Activated T-helper 2 cell treated with anti-CD3 and anti-CD28 coated beads, Interferon-gamma antibody, Interleukin-2, Interleukin-4, amounts not matched to agents 10 μg/mL and 5 μg/mL and 100 μg/mL, durations not matched to agents 14 hours and 24 hours and 36 hours (primary cell): ENCODE results near the gene ZFHX2. TPM values are rescaled to one million over a fixed set of nuclear protein-coding genes. Genes with fewer than 3 reads are reported as not detected.
"Not testable (repeated sequence)": the region's sequence is repeated elsewhere in the genome, so short reads cannot be mapped to it uniquely, and the experiment has no call there.

Experiments used
- DNase-seq: peaks from one replicate; pipeline ENCODE4 v3.0.0; 2021; ENCODE audit warnings: low spot score
- H3K27ac Mint-ChIP-seq: one replicate; pipeline ENCODE4 v1.8.0; 2021; ENCODE audit warnings: mixed read lengths
- H3K27me3 Mint-ChIP-seq: one replicate; pipeline ENCODE4 v1.8.0; 2021; ENCODE audit warnings: low read depth, mixed read lengths
- H3K36me3 Mint-ChIP-seq: one replicate; pipeline ENCODE4 v1.8.0; 2021; ENCODE audit warnings: low read depth, mixed read lengths
- H3K4me1 Mint-ChIP-seq: one replicate; pipeline ENCODE4 v1.8.0; 2021; ENCODE audit warnings: low read depth, mixed read lengths
- H3K4me3 Mint-ChIP-seq: one replicate; pipeline ENCODE4 v1.8.0; 2021; ENCODE audit warnings: low read depth, mild to moderate bottlenecking, moderate library complexity, mixed read lengths
- H3K9me3 Mint-ChIP-seq: one replicate; pipeline ENCODE4 v1.8.0; 2021; ENCODE audit warnings: mixed read lengths
- intact Hi-C: fragments of 100-400 bp; cut with micrococcal nuclease; formaldehyde crosslinking; loops from one replicate; pipeline ENCODE4 v1.15.1; 2023
- total RNA-seq: library from RNA; stranded (reverse); gene quantifications from 2 replicates; pipeline ENCODE4 v1.2.3, GENCODE V29; 2022

The ZFHX2 gene
- total RNA-seq, 1 donor from 2014 or later: 2.5 TPM

- H3K4me3 Mint-ChIP-seq: no peak overlapping the region
- no peaks in the 10 kb centered on the region for H3K36me3 Mint-ChIP-seq
- DNase-seq: no peak
- H3K27ac Mint-ChIP-seq: no peak overlapping the region
- no peaks in the 10 kb centered on the region for H3K4me1 Mint-ChIP-seq
- H3K9me3 Mint-ChIP-seq: no peaks in the 10 kb centered on the region
- no peaks in the 10 kb centered on the region for H3K27me3 Mint-ChIP-seq
- intact Hi-C loops: loop anchor here (1.0 kb wide), 2 partner anchors 12 to 61 kb away; partner anchors contain the start of gene ZFHX2
These were observed 12.1 kb downstream of the ZFHX2 start for GRCh38 chr14:23539248-23540140.

DNA sequence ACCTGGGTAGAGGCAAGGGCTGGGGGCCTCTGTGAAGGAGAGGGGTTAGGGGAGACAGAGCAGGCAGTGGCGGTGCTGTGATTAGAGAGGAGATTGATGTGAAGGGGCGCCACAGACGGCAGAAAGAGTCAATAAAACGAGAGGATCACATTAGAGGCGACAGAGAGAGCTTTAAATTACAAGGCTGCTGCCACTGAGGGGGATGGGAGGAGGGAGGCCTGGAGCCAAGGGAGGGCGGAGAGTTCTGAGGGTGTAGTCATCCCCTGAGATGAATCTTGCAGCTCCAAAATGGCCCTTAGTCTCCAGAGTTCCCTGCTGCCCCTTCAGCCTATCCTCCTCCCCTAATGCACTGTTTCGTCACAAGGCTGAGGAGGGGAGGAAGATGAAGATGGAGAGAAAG is 12.8 kb downstream of the ZFHX2 start:
- intact Hi-C loops: loop anchor here (1.0 kb wide), 2 partner anchors 13 to 60 kb away; partner anchors contain the start of gene ZFHX2
- Mint-ChIP-seq H3K9me3 (no peaks in the 10 kb centered on the region), H3K4me3 (no peak overlapping the region), H3K4me1 (no peaks in the 10 kb centered on the region), H3K36me3 (no peaks in the 10 kb centered on the region), H3K27ac (no peak overlapping the region), H3K27me3 (no peaks in the 10 kb centered on the region)
- DNase-seq: no peak

- intact Hi-C loops: no loop called here
- Mint-ChIP-seq H3K36me3 (no peaks in the 10 kb centered on the region), H3K9me3 (no peaks in the 10 kb centered on the region)
These were observed 13.4 kb downstream of the ZFHX2 start for GRCh38 chr14:23538050-23538718.

DNA sequence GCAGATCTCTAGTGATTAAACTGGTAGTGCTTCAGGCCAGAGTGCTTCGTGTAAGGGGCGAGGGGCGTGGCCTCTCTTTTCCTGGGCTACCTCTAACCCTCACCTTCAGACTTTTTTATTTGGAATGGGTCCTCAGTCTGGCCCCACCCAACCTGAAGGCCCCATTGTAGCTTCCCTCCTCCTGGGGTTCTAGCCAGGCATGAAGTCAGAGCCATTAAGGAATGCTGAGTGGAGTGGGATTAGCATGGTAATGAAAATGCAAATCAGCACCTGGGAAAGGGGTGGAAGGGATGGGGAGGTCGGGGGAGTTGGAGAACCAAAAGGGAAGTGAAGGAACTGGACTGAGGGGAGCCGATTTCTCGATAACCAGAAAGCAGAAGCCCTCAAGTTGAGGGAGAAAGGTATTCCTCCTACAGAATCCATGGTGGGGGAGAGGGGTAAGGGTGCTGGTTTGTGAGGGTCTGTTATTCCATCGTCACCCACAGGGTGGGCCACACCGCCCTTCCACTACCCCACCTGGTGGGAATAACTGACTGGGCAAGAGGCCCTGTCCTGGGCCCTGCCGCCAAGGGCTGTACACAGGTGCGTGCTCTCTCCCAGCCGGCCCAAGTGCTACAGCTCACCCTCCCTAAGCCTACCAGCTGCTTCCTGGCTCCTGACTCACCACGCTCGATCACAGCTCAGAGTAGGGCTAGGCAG is 14.1 kb downstream of the ZFHX2 start:
- intact Hi-C loops: no loop called here
- no peaks in the 10 kb centered on the region for H3K9me3 Mint-ChIP-seq
- no peaks in the 10 kb centered on the region for H3K4me1 Mint-ChIP-seq
- no peaks in the 10 kb centered on the region for H3K36me3 Mint-ChIP-seq
- no peak overlapping the region for H3K4me3 Mint-ChIP-seq
- no peak for DNase-seq
- H3K27ac Mint-ChIP-seq: no peak overlapping the region
- no peaks in the 10 kb centered on the region for H3K27me3 Mint-ChIP-seq

More at GRCh38 chr14:23538050-23538718, 13.4 kb downstream of the ZFHX2 start:
- no peaks in the 10 kb centered on the region for H3K4me1 Mint-ChIP-seq
- H3K27me3 Mint-ChIP-seq: no peaks in the 10 kb centered on the region
- no peak overlapping the region for H3K27ac Mint-ChIP-seq
- no peak overlapping the region for H3K4me3 Mint-ChIP-seq
- DNase-seq: no peak

DNA sequence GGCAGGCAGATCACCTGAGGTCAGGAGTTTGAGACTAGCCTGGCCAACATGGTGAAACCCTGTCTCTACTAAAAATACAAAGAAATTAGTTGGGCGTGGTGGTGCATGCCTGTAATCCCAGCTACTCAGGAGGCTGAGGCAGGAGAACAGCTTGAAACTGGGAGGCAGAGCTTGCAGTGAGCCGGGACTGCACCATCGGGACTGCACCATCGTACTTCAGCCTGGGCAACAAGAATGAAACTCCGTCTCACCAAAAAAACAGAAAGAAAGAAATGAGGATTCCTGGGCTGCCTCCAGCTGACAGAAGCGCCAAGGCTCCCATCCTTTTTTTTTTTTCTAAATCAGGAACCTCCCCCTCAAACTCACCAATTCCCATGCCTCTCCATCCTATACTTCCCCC is 14.7 kb downstream of the ZFHX2 start:
- H3K4me3 Mint-ChIP-seq, H3K27me3 Mint-ChIP-seq, DNase-seq, H3K27ac Mint-ChIP-seq, H3K9me3 Mint-ChIP-seq, H3K4me1 Mint-ChIP-seq, H3K36me3 Mint-ChIP-seq, intact Hi-C loops: not testable (repeated sequence)

- no peak overlapping the region for H3K4me3 Mint-ChIP-seq
- no peaks in the 10 kb centered on the region for H3K36me3 Mint-ChIP-seq
These were observed 15.1 kb downstream of the ZFHX2 start for GRCh38 chr14:23536494-23536893.

DNA sequence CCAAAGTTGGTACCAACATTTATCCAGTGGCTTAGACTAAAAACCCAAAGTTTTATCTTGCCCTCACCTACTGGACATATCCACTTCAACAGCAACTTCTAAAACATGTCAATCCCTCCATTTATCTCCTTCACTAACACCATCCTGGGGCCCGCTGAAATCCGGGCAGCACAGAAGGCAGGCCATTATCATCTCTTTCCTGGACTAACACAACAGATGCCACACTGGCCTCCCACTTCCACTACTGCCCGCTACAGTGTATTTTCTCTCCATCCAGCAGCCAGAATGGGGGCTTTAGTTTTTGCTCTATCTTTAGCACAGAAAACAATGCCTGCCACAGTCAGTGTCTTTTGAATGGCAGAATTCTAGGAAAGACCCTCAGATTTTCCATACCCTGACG is 15.6 kb downstream of the ZFHX2 start:
- Mint-ChIP-seq H3K36me3 (no peaks in the 10 kb centered on the region), H3K27me3 (no peaks in the 10 kb centered on the region), H3K9me3 (no peaks in the 10 kb centered on the region), H3K4me1 (no peaks in the 10 kb centered on the region), H3K27ac (no peak overlapping the region), H3K4me3 (no peak overlapping the region)
- intact Hi-C loops: no loop called here
- DNase-seq: no peak

More at GRCh38 chr14:23536494-23536893, 15.1 kb downstream of the ZFHX2 start:
- intact Hi-C loops: no loop called here
- Mint-ChIP-seq H3K27me3 (no peaks in the 10 kb centered on the region), H3K9me3 (no peaks in the 10 kb centered on the region), H3K27ac (no peak overlapping the region), H3K4me1 (no peaks in the 10 kb centered on the region)
- no peak for DNase-seq

- Mint-ChIP-seq H3K27me3 (no peaks in the 10 kb centered on the region), H3K4me1 (peaks cover 2% of the 10 kb centered on the region), H3K36me3 (no peaks in the 10 kb centered on the region), H3K27ac (no peak overlapping the region), H3K4me3 (no peak overlapping the region), H3K9me3 (no peaks in the 10 kb centered on the region)
- no peak for DNase-seq
- intact Hi-C loops: no loop called here
These were observed 17.7 kb downstream of the ZFHX2 start for GRCh38 chr14:23533652-23534435.

DNA sequence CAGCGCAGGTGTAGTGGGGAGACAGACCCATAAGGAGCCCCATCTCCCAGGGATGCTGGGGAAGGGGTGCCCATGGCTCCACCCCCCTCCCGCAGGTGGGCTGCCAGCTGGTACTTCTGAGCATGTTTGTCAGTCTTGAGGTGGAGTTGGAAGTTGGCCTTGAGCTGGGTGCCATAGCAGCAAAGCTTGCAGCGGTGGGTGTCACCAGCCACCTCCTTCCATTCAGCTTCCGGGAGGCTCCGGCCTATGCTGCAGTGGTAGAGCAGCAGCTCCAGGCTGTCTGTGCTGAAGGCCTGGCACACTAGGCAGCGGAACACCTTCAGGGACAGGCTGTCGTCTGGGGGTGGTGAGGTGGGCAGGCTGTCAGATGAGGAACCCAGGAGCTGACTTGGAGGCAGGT is 18.9 kb downstream of the ZFHX2 start:
- no peaks in the 10 kb centered on the region for H3K27me3 Mint-ChIP-seq

GRCh38 chr14:23531391-23531790 is 20.2 kb downstream of the ZFHX2 start:
- intact Hi-C loops: no loop called here
- Mint-ChIP-seq H3K27me3 (no peaks in the 10 kb centered on the region), H3K27ac (no peak overlapping the region), H3K9me3 (no peaks in the 10 kb centered on the region), H3K4me1 (peaks cover 2% of the 10 kb centered on the region), H3K36me3 (no peaks in the 10 kb centered on the region), H3K4me3 (no peak overlapping the region)
- DNase-seq: no peak

More for the DNA sequence above, 18.9 kb downstream of the ZFHX2 start:
- no peaks in the 10 kb centered on the region for H3K9me3 Mint-ChIP-seq
- no peaks in the 10 kb centered on the region for H3K36me3 Mint-ChIP-seq
- H3K4me1 Mint-ChIP-seq: peaks cover 2% of the 10 kb centered on the region
- H3K27ac Mint-ChIP-seq: no peak overlapping the region
- no peak for DNase-seq
- intact Hi-C loops: no loop called here
- no peak overlapping the region for H3K4me3 Mint-ChIP-seq

GRCh38 chr14:23530375-23531055 is 21.1 kb downstream of the ZFHX2 start:
- intact Hi-C loops: no loop called here
- Mint-ChIP-seq H3K27ac (no peak overlapping the region), H3K27me3 (no peaks in the 10 kb centered on the region), H3K4me3 (no peak overlapping the region), H3K9me3 (no peaks in the 10 kb centered on the region), H3K36me3 (no peaks in the 10 kb centered on the region), H3K4me1 (peaks cover 2% of the 10 kb centered on the region)
- DNase-seq: no peak

- Mint-ChIP-seq H3K9me3 (no peaks in the 10 kb centered on the region), H3K4me1 (peaks cover 2% of the 10 kb centered on the region), H3K27me3 (no peaks in the 10 kb centered on the region), H3K27ac (no peak overlapping the region), H3K36me3 (no peaks in the 10 kb centered on the region), H3K4me3 (no peak overlapping the region)
- DNase-seq: no peak
- intact Hi-C loops: no loop called here
These were observed 22.5 kb downstream of the ZFHX2 start for GRCh38 chr14:23529016-23529415.
